ENCODE data around the gene MUC5B. TPM values are rescaled to one million over a fixed set of nuclear protein-coding genes. Genes with fewer than 3 reads are reported as not detected.

The MUC5B gene
- total and polyA plus RNA-seq, 2 donors (not counting 3 experiments of a cell fraction or from before 2014, with no cell fraction given) = not detected

DNA sequence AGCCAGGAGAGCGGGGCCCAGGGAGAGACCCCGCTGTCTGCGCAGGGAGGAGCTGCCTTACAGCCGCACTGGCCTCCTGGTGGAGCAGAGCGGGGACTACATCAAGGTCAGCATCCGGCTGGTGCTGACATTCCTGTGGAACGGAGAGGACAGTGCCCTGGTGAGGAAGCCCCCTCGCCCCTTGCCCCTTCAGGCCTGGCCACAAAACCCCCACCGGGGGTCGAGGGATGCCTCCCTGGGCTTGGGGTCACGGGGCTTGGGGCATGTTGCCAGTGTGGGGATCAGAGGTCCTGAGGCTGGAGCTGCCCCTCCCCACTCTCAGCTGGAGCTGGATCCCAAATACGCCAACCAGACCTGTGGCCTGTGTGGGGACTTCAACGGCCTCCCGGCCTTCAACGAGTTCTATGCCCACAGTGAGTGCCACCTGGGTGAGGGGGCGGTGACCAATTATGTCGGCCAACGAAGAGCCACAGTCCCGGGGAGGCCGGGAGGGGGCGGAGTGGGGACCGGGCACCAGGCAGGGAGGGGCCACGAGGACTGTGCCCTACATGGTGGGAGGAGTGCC is 4.2 kb downstream of the MUC5B start:
- intact Hi-C loops (cut with micrococcal nuclease) (no loop called here), dilution Hi-C loops (cut with MboI; ENCODE audit: extremely low pct_ligation_motif_present, low sequenced_read_pairs) (no loop called here)
- H3K9me1 ChIP-seq (replicated peaks; ENCODE audit: control insufficient read depth, extremely low read depth, insufficient read depth, low read length) = no peaks in the 10 kb centered on the region
- TF ChIP-seq JUN (IDR thresholded peaks at IDR 0.05; ENCODE audit: borderline replicate concordance, insufficient read depth, insufficient read length, low read depth) = no peak
- no peak for TF ChIP-seq GATA2 (IDR thresholded peaks at IDR 0.05; ENCODE audit: insufficient read depth, insufficient read length, low read depth, low read length)
- TF ChIP-seq, protein P1, sequence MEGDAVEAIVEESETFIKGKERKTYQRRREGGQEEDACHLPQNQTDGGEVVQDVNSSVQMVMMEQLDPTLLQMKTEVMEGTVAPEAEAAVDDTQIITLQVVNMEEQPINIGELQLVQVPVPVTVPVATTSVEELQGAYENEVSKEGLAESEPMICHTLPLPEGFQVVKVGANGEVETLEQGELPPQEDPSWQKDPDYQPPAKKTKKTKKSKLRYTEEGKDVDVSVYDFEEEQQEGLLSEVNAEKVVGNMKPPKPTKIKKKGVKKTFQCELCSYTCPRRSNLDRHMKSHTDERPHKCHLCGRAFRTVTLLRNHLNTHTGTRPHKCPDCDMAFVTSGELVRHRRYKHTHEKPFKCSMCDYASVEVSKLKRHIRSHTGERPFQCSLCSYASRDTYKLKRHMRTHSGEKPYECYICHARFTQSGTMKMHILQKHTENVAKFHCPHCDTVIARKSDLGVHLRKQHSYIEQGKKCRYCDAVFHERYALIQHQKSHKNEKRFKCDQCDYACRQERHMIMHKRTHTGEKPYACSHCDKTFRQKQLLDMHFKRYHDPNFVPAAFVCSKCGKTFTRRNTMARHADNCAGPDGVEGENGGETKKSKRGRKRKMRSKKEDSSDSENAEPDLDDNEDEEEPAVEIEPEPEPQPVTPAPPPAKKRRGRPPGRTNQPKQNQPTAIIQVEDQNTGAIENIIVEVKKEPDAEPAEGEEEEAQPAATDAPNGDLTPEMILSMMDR (IDR thresholded peaks at IDR 0.05; ENCODE audit: extremely low read depth in 1 of 2, insufficient read depth in 1 of 2, low read depth in 1 of 2, low read length in 2 of 2) = peak in 1 of 2 donors; percentile 27
- TF ChIP-seq POLR2A (IDR thresholded peaks at IDR 0.05; ENCODE audit: low read depth, low read length) = no peak
- no peak for TF ChIP-seq EZH2 (IDR thresholded peaks at IDR 0.05; ENCODE audit: borderline replicate concordance, low read depth, low read length, severe bottlenecking)
- H3K4me3 ChIP-seq (replicated peaks in 1 of 3; ENCODE audit: insufficient read depth in 1 of 3, low read depth in 1 of 3, low read length in 3 of 3) = no peak overlapping the region
- no peaks in the 10 kb centered on the region for H3K27me3 ChIP-seq (ENCODE audit: control insufficient read depth in 2 of 2, insufficient read depth in 2 of 2, low read length in 2 of 2)
- H3K9ac ChIP-seq (replicated peaks; ENCODE audit: extremely low read depth, insufficient read depth, low read length) = no peak overlapping the region
- no peaks in the 10 kb centered on the region for H4K20me1 ChIP-seq (replicated peaks; ENCODE audit: control insufficient read depth, extremely low read depth, insufficient read depth, low read length)
- H3K4me1 ChIP-seq (ENCODE audit: control insufficient read depth, extremely low read depth, insufficient read depth, low read length) = no peaks in the 10 kb centered on the region
- ChIA-PET CTCF (no interaction called here), POLR2A (no interaction called here)
- H3K36me3 ChIP-seq (ENCODE audit: control insufficient read depth in 2 of 2, extremely low read depth in 1 of 2, insufficient read depth in 2 of 2, low read length in 2 of 2) = no peaks in the 10 kb centered on the region
- H3K4me2 ChIP-seq (ENCODE audit: insufficient read depth, low read length) = no peak overlapping the region
- no TSS peak for BruUV-seq (replicated peaks)
- H3K27ac ChIP-seq (ENCODE audit: insufficient read depth, low read depth, low read length) = no peak overlapping the region
- FAIRE-seq = no peak
- DNase-seq (ENCODE audit: low read depth, low spot score) = no peak
- no peaks in the 10 kb centered on the region for H3K79me2 ChIP-seq (ENCODE audit: control insufficient read depth, insufficient read depth, low read length)
- no peak overlapping the region for H2AFZ ChIP-seq (ENCODE audit: low read depth, low read length)
- no peaks in the 10 kb centered on the region for H3K9me3 ChIP-seq (replicated peaks; ENCODE audit: control insufficient read depth, insufficient read depth, low read length)

- no peak overlapping the region for H3K4me3 ChIP-seq (replicated peaks in 1 of 3; ENCODE audit: insufficient read depth in 1 of 3, low read depth in 1 of 3, low read length in 3 of 3)
- no peak overlapping the region for H3K9ac ChIP-seq (replicated peaks; ENCODE audit: extremely low read depth, insufficient read depth, low read length)
- dilution Hi-C loops (cut with MboI; ENCODE audit: extremely low pct_ligation_motif_present, low sequenced_read_pairs) (no loop called here), intact Hi-C loops (cut with micrococcal nuclease) (no loop called here)
- H3K9me1 ChIP-seq (replicated peaks; ENCODE audit: control insufficient read depth, extremely low read depth, insufficient read depth, low read length) = no peaks in the 10 kb centered on the region
- no peak overlapping the region for H3K4me2 ChIP-seq (ENCODE audit: insufficient read depth, low read length)
- ChIA-PET POLR2A (no interaction called here), CTCF (no interaction called here)
- no peaks in the 10 kb centered on the region for H3K9me3 ChIP-seq (replicated peaks; ENCODE audit: control insufficient read depth, insufficient read depth, low read length)
- no peak overlapping the region for H3K27ac ChIP-seq (ENCODE audit: insufficient read depth, low read depth, low read length)
- H3K4me1 ChIP-seq (ENCODE audit: control insufficient read depth, extremely low read depth, insufficient read depth, low read length) = no peaks in the 10 kb centered on the region
- FAIRE-seq (no peak), DNase-seq (ENCODE audit: low read depth, low spot score) (no peak)
- H2AFZ ChIP-seq (ENCODE audit: low read depth, low read length) = no peak overlapping the region
- BruUV-seq (replicated peaks) = no TSS peak
- H3K36me3 ChIP-seq (ENCODE audit: control insufficient read depth in 2 of 2, extremely low read depth in 1 of 2, insufficient read depth in 2 of 2, low read length in 2 of 2) = no peaks in the 10 kb centered on the region
- no peak for TF ChIP-seq JUN (IDR thresholded peaks at IDR 0.05; ENCODE audit: borderline replicate concordance, insufficient read depth, insufficient read length, low read depth)
- TF ChIP-seq EZH2 (IDR thresholded peaks at IDR 0.05; ENCODE audit: borderline replicate concordance, low read depth, low read length, severe bottlenecking) = no peak
- TF ChIP-seq POLR2AphosphoS5 (IDR thresholded peaks at IDR 0.05; ENCODE audit: insufficient read depth, low read depth, low read length) = no peak
- TF ChIP-seq FOS (IDR thresholded peaks at IDR 0.05; ENCODE audit: borderline replicate concordance, insufficient read depth, low read length) = no peak
- TF ChIP-seq, protein P1 (IDR thresholded peaks at IDR 0.05; ENCODE audit: extremely low read depth in 1 of 2, insufficient read depth in 1 of 2, low read depth in 1 of 2, low read length in 2 of 2) = no peak
- TF ChIP-seq GATA2 (IDR thresholded peaks at IDR 0.05; ENCODE audit: insufficient read depth, insufficient read length, low read depth, low read length) = no peak
- no peak for TF ChIP-seq MYC (IDR thresholded peaks at IDR 0.05; ENCODE audit: low read depth, low read length)
- no peaks in the 10 kb centered on the region for H4K20me1 ChIP-seq (replicated peaks; ENCODE audit: control insufficient read depth, extremely low read depth, insufficient read depth, low read length)
- H3K27me3 ChIP-seq (ENCODE audit: control insufficient read depth in 2 of 2, insufficient read depth in 2 of 2, low read length in 2 of 2) = no peaks in the 10 kb centered on the region
- no peaks in the 10 kb centered on the region for H3K79me2 ChIP-seq (ENCODE audit: control insufficient read depth, insufficient read depth, low read length)
Observed at GRCh38 chr11:1227551-1228100, 4.8 kb downstream of the MUC5B start.

Data from endothelial cell of umbilical vein (primary cell).